ENCODE data around the gene GPR78.
A peak's percentile ranks its signal among the peaks of the same experiment; 100 is the strongest.

GPR78 gene

GRCh38 chr4:8601556-8601955 is 21.4 kb downstream of the GPR78 start:
- DNase-seq = no peak

- DNase-seq = no peak
Measured at GRCh38 chr4:8602686-8603430, 22.7 kb downstream of the GPR78 start.

- no peak for DNase-seq
Measured at GRCh38 chr4:8603931-8604330, 23.7 kb downstream of the GPR78 start.

- DNase-seq = no peak
Measured at GRCh38 chr4:8605289-8605688, 25.1 kb downstream of the GPR78 start.

GRCh38 chr4:8606476-8606875 is 26.3 kb downstream of the GPR78 start:
- no peak for DNase-seq

- no peak for DNase-seq
Measured at GRCh38 chr4:8606966-8607365, 26.8 kb downstream of the GPR78 start.

GRCh38 chr4:8607603-8608481 is 27.6 kb downstream of the GPR78 start:
- DNase-seq = peak in 3 of 4 experiments; percentile 12 to 26 (median 25)

GRCh38 chr4:8608714-8609391 is 28.7 kb downstream of the GPR78 start:
- no peak for DNase-seq

- no peak for DNase-seq
Measured at GRCh38 chr4:8609406-8609805, 29.2 kb downstream of the GPR78 start.

GRCh38 chr4:8609824-8610350 is 29.7 kb downstream of the GPR78 start:
- DNase-seq = no peak

GRCh38 chr4:8610858-8611616 is 30.8 kb downstream of the GPR78 start:
- DNase-seq = no peak

GRCh38 chr4:8612646-8613045 is 32.5 kb downstream of the GPR78 start:
- DNase-seq = no peak

GRCh38 chr4:8613421-8614364 is 33.5 kb downstream of the GPR78 start:
- DNase-seq = no peak

GRCh38 chr4:8614365-8615193 is 34.4 kb downstream of the GPR78 start:
- DNase-seq = no peak

GRCh38 chr4:8615366-8615765 is 35.2 kb downstream of the GPR78 start:
- no peak for DNase-seq

- no peak for DNase-seq
Measured at GRCh38 chr4:8615921-8616787, 36.0 kb downstream of the GPR78 start.

GRCh38 chr4:8616831-8617230 is 36.6 kb downstream of the GPR78 start:
- no peak for DNase-seq

GRCh38 chr4:8617486-8618040 is 37.4 kb downstream of the GPR78 start:
- no peak for DNase-seq

- DNase-seq = no peak
Measured at GRCh38 chr4:8618421-8618820, 38.2 kb downstream of the GPR78 start.
